NOMO-1 treated with DMSO at 0.1 percent for 48 hours (cell line): ENCODE results near the gene SIPA1L3.

ENCODE experiments used
- DNase-seq: peaks from one replicate; lab custom pipeline; 2025; ENCODE audit not compliant: unreplicated experiment; lab: John Stamatoyannopoulos, UW

Gene SIPA1L3

DNA sequence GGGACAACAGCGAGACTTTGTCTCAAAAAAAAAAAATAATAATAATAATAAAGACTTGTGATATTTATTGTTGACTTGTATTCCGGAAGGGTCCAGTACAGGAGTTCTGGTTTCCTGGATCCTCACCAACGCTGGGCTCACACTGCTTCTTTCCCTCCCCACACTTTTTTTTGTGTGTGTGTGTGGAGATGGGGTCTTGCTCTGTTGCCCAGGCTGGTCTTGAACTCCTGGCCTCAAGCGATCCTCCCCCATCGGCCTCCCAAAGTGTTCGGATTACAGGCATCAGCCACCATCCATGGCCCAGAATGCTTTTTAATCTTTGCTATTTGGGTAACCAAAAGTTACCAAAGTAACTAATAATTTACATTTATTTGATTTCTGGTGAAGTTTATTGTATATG, 39.1 kb downstream of the SIPA1L3 start:
- DNase-seq, result no peak

DNA sequence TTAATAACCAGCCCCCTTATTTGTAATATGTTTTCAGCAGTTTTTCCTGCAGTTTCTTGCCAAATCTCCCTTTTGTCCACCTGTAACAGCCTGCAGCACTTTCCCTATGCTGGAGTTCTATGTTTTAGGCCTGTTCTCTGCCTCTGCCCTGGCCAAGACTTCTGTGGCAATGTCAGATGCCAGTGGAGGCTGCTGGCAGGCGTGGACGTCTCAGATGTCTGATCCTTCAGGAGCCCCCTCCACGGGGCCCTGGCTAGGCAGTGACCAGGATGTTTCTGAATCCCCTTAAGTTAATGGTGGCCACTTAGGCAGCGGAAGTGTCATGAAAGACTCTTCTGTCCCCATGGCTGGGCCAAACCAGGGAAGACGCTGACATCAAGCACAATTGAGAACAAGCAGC, 40.8 kb downstream of the SIPA1L3 start:
- no peak for DNase-seq

DNA sequence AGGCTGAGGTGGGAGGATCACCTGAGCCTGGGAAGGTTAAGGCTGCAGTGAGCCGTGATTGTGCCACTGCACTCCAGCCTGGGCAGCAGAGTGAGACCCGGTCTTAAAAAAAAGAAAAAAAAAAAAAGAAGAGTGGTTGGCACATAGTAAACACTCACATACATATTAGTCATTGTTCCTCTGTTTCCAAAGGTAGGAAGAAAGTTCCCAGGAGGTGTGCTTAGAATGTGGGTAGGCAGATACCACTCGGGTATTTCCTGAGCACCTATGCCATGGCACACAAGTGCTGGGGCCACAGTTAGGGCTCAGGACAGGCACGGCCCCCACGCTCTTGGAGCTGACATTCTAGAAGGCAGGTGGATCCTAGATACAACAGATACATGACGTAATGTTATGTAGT, 41.4 kb downstream of the SIPA1L3 start:
- DNase-seq, result no peak

DNA sequence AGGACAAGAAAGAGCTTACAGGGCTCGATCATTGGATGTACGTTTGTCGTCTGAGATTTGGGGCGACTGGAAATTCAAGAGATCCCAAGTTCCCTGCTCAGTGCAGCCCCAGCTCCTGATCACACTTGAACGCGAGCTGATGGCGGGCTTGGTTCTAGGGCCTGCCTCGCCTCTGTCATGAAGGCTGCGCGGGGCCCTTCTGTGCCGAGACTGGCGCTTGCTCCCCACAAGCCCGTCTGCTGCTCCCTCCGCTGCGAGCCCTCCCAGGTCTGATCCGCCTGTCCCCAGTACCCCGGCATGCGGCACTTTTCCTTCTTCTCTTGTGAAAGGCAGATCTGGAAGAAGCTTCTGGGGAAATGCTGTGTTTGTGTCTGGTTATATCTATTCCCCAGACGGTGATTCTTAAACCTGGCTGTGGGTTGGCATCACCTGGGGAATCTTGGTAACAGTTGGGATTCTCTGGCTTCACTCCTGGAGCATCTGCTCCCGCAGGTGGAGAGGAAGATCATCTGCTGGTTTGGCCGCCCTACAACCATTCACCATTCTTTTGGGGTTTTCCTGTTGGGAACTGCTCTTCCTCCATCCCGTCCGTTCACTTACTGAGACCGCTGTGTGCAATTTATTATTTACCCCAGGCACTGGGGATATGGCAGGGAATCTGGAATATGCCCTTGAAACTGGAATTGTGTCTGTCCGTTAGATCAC, 43.6 kb downstream of the SIPA1L3 start:
- DNase-seq, result no peak

DNA sequence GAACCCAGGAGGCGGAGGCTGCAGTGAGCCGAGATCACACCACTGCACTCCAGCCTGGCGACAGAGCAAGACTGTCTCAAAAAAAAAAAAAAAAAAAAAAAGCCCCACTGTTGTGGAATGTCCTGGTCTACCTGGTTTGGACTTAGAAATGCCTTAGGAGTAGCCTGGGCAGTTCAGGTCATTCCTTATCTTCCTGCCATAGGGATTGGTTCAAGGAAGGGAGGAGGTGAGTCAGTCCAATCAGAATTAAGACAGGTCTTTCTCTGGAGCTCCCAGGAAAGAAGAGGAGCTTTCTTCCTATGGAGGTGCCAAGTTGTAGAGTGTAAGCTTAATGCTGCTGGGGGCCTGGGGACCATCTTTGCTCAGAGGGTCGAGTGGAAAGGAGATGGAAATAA, 44.8 kb downstream of the SIPA1L3 start:
- no peak for DNase-seq

DNA sequence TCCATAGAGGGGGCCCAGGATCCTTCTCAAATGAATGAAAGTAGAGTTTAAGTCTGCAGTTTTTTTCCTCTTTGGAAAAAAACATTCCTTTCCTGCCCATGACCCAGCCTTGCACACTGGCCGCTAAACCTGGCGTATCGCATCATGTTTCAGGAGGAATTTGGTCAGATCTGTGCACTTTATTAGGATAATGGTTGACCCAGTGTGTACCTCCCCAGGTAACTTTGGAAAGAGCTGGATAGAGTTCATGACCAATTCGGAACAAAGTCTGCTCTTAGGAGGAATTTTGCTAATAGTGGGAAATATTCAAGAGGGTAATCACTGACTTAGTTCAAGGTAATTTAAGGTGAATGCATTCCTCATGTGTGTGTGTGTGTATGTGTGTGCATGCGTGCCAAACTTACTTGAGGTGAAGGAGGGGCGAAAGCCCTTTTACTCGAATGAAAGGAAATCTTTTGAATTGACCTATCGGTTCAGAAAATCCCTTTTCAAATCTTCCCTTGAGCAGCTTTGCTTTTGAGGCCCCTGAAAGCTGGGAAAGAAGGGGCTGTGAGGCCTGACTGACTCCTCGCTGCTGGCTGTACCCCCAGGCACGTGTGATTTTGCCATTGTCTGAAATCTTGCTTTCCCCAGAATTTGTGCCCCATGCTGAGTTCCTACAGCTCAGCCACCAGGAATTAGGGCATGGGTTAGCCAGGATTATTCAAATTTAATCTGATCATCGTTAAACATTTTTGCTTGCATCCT, 46.3 kb downstream of the SIPA1L3 start:
- no peak for DNase-seq

DNA sequence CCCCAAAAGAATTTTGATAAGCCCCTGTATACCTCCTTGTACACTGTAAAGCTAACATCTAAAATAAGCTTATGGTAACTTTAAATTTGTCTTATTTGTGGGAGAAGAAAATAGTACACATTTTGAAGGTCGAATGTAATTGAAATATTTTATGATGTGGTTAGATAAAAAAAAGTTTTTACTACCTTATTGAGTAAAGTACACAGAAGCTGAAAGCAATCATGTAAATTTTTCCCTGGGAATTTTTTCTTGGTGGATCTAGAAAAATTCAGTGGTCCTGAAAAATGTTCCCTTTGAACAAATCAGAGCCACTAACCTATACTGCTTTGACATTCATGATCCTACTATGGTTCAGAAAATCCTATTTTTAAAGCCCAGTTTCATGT, 46.9 kb downstream of the SIPA1L3 start:
- no peak for DNase-seq

DNA sequence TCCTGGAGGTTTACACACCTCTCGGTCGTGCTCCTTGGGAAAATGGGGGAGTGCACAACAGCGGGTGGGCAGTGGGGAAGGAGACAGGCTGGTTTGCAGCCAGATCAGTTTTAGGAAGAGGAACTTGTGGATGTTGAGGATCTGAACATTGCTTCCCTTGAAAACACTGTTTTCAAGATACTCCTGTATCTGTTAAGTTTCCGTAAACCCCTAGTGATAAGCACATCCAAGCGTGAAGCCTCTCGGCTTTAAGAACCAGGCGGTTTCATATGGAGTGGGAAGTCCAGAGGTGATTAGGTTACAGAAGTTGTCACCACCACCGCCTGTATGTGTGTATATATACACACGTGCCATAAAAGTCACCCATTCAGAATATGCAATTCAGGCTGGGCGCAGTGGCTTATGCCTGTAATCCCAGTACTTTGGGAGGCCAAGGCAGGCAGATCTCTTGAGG, 47.4 kb downstream of the SIPA1L3 start:
- no peak for DNase-seq

DNA sequence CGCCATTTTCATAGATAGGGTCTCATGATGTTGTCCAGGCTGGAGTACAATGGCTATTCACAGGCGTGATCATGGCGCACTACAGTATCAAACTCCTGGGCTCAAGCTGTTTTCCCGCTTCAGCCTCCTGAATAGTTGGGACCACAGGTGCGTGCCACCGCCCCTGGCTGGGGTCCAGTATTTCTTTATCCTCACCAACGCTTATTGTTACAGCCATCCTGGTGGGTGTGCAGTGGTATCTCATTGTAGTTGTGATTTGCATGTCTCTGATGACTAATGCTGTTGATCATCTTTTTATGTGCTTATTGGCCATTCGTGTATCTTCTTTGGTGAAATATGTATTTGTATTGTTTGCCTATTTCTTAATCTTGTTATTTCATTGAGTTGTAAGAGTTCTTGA, 49.0 kb downstream of the SIPA1L3 start:
- DNase-seq, result no peak

DNA sequence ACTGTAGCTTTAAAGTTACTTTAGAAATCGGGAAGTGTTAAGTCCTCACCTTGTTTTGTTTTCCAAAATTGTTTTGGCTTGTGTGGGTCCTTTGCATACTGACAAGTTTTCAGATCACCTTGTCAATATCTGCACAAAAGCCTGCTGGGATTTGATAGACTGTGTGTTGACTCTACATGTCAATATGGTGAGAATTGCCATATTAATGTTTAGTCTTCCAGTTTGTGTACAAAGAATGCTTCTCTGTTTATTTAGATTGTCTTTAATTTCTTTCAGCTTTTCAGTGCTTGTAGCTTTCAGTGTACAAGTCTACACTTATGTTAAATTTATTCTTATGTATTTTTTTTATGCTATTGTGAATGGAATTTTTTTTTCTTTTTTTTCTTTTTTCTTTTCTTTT, 50.2 kb downstream of the SIPA1L3 start:
- DNase-seq, result no peak

DNA sequence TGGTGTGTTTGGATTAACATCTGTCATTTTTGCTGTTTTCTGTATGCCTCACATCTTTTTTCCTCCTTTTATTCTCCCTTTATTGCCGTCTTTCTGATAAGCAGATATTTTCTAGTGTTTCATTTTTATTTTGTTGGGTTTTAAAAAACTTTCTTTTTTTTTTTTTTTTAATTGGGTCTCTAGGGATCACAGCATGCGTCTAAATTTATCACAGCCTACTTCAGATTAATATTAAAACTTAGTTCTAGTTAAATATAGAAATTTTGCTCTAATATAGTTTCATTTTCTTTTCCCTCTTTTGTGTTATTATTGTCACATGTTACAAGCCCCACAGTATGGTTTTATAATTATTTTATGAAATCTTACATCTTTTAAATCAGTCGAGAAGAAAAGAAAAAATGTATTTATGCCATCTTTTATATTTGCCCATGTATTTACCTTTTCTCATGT, 52.7 kb downstream of the SIPA1L3 start:
- no peak for DNase-seq

DNA sequence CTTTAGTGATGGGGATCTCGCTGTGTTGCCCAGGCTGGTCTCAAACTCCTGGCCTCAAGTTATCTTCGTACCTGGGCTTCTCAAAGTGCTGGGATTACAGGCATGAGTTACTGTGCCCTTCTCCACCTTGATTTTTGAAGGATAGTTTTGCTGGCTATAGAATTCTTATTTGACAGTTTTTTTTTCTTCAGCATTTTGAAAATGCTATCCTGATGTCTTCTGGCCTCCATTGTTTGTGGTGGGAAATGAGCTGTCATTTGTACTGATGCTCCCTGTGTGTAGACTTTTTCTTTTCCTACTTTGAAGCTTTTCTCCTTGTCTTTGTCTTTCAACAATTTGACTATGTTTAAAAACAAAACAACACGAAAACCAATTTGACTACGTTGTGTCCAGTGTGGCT, 54.2 kb downstream of the SIPA1L3 start:
- DNase-seq, result no peak

DNA sequence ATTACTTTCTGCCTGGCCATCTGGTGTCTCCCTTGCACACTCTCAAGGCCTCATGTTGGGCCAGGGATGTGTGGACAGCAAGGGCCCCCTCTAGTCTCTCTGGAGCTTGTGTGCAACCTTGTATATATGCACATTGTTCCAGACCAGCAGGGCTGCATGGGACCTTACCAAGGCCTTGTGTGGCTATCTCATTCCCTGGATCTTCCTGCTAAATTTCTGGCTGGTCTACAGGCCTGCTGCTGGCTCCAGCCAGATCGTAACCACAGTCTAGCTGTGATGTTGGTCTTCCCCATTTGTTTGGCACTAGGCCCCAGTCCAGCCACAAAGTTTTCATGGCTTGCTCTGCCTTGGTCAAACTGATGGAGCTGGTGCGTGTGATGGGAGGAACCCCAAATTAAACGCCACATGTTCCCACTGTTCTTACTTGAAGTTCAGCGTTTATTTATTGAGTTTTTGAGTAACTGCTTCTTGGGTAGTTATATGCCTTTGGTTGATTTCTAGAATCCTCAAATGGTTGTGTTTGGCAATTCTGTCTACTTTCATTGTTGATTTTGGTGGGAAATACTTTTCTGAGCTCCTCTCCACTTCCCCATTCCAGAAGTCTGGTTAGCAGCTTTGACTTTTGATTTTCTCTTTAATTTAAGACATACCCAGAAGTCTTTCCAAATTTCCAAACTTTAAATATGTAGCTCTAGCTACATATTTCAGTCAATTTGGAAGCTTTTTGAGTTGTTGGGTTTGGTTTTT, 56.4 kb downstream of the SIPA1L3 start:
- DNase-seq, result peak; percentile 56

DNA sequence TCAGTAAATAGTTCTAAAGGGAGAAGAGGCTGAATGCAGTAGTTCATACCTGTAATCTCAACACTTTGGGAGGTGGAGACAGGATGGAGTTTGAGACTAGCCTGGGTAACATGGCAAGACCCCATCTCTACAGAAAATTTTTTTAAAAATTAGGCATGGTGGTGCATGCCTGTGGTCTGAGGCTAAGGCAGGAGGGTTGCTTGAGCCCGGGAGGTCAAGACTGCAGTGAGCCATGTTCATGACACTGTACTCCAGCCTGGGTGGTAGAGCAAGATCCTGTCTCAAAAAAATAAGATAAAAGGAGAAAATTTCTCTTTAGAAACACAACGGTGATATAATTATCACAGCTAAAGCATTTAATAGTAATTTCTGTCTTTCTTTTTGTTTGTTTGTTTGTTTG, 57.1 kb downstream of the SIPA1L3 start:
- no peak for DNase-seq

DNA sequence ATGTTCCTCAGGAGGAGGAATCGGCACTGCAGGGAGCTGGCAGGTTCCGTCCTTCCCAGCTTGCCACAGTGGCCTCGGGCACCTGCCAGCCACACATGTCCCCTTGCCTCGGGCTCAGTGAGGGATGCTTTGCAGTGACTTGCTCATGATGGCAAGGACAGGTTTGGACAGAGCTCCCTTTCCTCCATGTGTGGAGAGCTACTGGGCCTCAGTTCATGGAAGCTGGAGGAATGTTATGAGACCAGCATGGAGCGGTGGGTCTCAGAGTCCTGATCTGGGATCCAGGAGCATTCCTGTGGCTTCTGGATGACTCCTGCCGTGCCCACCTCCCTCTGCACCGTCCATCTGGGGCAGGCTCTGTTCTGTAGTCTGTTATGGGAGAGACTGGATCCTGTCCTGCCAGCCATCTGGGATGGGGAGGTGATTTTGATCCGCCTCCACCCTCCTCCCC, 59.2 kb downstream of the SIPA1L3 start:
- DNase-seq, result no peak

DNA sequence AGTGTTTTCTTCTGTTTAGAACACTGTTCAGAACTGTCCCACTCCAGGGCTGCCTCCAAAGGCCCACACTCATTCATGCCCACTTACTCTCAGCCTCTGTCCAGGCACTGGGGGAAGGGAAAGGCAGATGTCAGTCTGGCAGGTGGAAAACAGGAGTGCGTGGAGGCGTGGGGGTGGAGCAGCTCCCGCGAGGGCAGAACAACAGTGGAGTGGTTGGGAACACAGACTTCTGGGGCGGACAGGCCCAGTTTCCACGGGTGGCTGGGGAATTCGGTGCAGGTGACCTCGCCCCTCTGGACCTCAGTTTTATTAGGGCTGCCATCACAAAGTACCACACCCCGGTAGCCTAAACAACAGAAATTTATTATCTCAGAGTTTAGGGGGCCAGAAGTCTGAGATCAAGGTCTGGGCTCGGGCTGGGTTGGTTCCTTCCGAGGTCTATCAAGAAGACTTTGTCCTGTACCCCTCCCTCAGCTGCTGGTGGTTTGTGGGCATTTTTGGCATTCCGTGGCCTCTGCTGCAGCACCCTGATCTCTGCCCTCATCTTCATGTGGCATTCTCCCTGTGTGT, 59.7 kb downstream of the SIPA1L3 start:
- no peak for DNase-seq

DNA sequence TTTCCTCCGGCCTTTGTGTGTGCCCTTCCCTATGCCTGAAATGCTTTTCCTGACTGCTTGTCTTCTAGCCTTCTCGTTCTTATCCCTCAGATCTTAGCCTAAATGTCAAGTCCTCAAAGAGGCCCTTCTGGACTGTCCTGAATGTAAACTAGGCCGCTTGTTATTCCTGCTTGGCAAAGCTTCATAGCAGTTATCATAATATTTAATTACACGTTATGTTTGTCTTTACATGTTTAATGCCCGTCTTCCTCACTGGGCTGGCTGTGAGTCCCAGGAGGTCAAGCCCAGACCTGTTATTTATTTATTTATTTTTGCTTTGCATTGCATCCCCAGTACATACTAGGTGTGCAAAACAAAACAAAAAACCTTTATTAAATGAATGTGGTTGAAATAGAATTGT, 62.7 kb downstream of the SIPA1L3 start:
- DNase-seq, result no peak

DNA sequence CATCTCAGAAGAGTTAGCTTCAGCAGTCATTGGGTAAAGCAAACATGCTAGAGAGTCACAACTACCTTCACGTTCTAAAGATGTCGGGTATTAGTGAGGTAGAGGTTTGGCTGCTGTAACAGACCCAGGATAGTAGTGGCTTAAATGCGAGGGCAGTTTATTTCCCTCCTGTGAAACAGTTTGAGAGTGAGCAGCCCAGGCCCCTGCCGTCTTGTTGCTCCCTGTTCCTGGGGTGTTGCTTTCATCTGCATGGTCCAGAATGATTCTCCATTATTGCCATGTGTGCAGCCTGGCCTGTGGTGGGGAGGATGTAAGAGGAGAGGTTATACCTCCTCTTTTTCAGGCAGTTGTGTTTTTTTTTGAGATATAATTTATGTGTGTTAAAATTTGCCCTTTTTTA, 63.7 kb downstream of the SIPA1L3 start:
- no peak for DNase-seq

DNA sequence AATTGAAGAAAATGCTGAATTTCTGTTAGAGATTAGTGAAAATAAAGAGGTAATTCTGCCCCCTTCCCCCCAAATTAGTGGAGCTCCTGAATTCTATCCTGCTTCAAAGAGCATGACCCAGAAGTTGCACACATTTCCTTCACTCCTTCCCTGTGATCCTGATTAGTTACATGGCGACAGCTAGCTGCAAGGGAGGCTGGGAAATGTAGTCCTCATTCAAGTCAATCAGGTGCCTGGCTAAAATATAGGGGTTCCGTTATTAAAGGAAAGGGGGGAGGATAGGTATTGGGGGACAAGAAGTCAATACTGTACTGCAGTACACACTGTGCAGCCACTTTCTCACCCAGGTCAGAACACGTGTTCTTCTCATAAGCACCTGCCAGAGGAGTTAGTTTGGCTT, 65.8 kb downstream of the SIPA1L3 start:
- DNase-seq, result no peak

DNA sequence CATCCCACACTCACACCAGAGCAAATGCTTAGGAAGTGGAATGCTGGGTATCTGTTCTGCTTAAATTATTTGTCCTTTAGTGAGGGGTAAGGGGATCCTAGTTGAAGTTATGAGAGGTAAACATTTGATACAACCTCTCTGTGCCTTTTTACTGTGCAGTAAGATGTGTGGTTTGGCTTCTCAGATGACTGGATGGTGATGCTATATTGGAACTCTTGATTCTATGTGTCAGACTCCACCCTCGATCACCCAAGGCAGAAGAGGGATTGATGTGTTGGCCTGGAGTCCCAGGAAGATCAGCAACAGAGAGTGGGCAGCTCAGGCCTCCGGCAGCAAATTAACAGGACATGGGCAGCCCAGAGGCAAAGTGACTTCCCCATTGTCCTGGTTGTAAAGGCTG, 66.7 kb downstream of the SIPA1L3 start:
- DNase-seq, result no peak

DNA sequence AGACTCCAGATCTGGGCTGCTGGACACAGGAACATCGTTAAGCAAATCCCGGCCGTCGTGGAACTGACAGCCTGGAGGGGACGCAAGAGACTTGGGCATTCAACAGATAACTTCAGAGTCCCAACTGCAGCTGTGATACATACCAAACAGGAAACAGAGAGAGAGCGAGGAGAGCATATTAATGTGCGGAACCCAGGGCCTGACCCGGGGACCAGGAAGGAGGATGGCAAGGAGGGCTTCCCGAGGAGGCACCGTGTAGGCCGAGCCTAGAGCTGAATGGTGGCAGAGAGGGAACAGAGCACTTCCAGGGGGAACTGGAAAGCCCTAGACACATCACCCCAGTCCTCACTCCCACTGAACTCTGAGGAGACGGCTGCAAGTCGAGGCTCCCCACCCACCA, 68.1 kb downstream of the SIPA1L3 start:
- DNase-seq, result no peak
